GM18517 (cell line): ENCODE measurements around the gene TSHZ2.
"Not testable (repeated sequence)": the region's sequence is repeated elsewhere in the genome, so short reads cannot be mapped to it uniquely, and the experiment has no call there.

ENCODE experiments used
- ATAC-seq: cut with Tn5 transposase; IDR thresholded peaks from one replicate; pipeline ENCODE4 v1.9.1; 2021; ENCODE audit warnings: mild to moderate bottlenecking, moderate library complexity; ENCODE audit not compliant: unreplicated experiment

The TSHZ2 gene

DNA sequence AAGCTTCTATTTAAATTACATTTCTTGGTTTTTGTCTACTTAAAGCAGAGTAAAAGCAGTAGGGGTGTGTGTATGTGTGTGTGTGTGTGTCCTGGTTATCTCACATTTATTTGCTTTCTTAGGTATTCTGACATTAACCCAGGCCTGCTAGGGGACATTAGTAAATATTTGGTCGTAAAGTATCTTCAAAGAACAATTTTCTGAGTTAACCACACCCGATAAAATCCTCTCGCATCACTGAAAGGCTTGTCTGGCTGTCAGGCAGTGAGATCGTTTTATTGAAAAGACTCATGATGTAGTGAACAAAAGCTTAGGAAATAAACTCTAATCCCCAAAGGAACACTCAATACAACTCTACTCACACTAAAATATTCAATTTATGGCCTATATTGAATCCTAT is 543.6 kb downstream of the TSHZ2 start:
- no peak for ATAC-seq

DNA sequence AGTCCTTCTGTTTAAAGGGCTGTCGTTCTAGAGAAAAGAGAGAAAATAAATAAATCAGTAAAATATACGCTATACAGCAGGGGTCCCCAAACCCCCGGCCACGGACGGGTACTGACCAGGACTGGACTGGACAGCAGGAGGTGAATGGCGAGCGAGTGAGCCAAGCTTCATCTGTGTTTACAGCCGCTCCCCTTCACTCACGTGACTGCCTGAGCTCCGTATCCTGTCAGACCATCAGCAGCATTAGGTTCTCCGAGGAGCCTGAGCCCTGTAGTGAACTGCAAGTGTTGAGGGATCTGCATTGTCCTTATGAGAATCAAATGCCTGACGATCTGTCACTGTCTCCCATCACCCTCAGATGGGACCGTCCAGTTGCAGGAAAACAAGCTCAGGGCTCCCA is 545.0 kb downstream of the TSHZ2 start:
- ATAC-seq = no peak

DNA sequence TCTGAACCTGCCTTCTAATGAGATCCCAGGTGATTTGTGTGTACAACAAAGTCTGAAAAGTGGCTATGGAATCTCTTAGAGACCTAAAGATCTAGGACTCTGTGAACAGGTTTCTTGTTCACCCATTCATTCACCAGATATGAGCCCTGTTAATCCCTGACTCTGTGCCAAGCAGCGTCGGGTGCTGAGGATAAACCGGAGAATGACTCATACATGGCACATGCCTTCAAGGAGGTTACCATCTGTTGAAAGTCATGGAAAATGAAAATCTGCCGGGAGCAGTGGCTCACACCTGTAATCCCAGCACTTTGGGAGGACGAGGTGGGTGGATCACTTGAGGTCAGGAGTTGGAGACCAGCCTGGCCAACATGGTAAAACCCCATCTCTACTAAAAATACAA is 549.3 kb downstream of the TSHZ2 start:
- not testable (repeated sequence) for ATAC-seq

DNA sequence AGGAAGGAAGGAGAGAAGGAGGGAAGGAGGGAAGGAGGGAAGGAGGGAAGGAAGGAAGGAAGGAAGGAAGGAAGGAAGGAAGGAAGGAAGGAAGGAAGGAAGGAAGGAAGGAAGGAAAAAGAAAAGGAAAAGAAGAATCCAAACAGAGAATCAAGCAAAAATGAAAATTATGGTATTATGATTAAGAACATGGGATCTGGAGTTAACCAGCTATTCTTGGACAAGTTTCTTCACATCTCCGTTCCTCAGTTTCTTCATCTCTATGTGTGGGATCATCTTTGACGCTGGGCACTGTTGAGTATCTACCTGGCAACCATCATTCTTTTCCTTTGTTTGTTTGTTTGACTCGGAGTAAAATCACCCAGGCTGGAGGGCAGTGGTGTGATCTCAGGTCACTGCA is 549.9 kb downstream of the TSHZ2 start:
- ATAC-seq = no peak

DNA sequence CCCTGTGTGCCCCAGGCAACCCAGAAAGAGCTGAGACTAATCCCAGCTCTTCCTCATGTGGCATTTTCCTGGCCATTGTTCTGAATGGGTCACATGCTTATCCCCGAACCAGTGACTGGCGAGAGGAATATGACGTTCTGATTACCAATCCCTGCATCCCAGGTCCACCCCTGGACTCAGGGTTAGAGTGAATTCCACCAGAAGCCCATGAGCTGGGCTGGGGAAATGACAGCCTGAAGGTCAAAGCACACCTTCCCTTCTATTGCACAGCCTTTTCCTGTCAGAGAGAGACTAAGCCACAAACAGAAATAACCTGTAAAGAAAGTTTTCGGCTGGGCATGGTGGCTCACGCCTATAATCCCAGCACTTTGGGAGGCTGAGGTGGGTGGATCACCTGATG is 550.5 kb downstream of the TSHZ2 start:
- ATAC-seq = no peak

DNA sequence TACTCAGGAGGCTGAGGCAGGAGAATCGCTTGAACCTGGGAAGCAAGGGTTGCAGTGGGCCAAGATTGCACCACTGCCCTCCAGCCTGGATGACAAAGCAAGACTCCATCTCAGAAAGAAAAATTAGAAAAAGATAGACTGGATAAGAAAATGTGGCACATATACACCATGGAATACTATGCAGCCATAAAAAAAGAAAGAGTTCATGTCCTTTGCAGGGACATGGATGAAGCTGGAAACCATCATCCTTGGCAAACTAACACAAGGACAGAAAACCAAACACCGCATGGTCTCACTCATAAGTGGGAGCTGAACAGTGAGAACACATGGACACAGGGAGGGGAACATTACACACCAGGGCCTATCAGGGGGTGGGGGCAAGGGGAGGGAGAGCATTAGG is 551.5 kb downstream of the TSHZ2 start:
- not testable (repeated sequence) for ATAC-seq

DNA sequence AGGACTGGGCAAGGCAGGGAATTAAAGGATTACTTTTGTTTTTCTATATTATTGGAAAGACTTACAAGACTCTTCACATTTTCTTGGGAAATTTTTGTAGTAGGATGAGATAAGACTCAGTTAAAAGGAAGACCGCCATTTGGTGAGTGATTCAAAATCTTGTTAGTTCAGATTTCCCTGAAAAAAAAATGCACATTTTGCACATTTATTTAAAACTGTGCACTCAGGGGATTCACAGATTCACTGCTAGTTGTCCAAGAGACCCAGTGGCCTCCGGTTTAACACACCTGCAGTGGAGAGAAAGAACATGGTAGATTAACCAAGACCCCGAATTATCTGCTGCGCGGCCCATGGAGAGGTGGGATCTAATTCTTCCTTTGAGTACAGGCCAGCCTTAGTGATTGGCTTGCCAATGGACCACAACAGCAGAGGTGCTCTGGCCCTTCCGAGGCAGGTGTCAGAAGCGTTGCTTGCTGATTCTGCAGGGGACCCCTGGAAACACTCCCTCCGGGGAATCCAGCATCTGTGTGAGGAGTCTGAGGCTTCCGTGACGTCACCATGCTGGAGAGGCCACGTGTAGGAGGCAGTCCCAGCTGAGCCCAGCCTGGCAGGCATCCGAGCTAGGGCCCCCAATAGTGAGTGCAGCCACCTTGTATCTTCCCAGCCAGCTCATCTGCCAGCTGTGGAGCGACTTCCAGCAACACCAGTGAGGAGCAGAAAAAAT is 552.6 kb downstream of the TSHZ2 start:
- ATAC-seq = no peak

DNA sequence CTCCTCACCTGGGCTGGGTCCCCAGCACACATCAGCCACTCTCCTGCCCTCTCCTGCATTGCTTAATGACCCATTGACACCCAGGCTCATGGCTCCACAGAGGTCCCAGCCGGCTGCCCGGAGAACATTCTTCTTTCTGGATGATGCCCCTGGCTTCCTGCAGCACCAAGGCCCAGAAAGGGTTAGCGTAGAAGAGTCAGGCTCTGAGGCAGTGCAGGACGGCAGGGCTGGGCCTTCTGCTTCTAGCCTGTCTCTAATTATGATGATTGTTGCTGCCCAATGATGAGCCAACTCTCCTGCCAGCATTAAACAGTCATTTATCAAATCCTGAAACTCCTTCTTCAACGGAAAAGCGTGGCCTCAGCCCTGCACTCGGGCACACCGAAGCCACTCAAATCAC is 555.0 kb downstream of the TSHZ2 start:
- ATAC-seq = no peak

DNA sequence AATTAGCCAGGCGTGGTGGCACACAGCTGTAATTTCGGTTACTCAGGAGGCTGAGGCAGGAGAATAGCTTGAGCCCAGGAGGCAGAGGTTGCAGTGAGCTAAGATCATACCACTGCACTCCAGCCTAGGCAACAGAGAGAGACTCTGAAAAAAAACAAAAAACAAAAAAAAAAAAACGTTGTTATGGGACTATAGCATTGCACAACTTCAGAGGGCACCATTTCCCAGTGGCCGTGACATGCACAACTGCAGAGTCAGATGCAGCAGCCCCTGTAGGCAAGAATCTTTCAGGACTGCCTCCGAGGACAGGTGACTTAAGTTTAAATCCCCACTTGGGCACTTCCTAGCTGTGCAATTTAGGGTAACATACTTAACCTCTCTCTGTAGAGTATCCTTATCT is 557.5 kb downstream of the TSHZ2 start:
- ATAC-seq = no peak

DNA sequence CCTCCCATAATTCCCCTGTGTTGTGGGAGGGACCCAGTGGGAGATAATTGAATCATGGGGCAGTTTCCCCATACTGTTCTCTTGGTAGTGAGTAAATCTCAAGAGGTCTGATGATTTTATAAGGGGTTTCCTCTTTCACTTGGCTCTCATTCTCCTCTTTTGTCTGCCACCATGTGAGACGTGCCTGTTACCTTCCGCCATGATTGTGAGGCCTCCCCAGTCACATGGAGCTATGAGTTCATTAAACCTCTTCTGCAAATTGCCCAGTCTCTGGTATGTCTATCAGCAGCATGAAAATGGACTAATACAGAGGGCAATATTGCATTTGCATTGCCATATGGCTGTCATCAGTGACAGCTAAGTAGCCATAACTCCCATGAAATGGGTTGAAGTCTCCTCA is 558.3 kb downstream of the TSHZ2 start:
- ATAC-seq = no peak

DNA sequence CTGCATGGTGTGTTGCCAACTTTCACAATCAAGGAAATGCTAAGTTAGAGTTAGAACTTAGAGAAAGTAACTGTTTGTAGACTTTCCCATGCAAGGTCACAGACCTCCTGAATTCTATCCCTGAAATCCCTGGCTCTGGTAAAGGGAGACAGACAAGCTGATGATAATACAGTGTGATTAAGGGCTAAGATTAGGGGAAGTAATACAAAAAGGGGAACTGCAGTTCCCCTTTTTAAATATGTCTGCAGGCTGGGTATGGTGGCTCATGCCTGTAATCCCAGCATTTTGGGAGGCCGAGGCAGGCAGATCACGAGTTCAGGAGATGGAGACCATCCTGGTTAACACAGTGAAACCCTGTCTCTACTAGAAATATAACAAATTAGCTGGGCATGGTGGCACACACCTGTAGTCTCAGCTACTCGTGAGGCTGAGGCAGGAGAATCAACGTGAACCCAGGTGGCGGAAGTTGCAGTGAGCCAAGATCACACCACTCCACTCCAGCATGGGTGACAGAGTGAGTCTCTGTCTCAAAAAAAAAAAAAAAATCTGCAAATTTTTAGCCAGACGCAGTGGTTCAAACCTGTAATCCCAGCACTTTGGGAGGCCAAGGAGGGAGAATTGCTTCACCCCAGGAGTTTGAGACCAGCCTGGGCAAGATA is 560.6 kb downstream of the TSHZ2 start:
- not testable (repeated sequence) for ATAC-seq

DNA sequence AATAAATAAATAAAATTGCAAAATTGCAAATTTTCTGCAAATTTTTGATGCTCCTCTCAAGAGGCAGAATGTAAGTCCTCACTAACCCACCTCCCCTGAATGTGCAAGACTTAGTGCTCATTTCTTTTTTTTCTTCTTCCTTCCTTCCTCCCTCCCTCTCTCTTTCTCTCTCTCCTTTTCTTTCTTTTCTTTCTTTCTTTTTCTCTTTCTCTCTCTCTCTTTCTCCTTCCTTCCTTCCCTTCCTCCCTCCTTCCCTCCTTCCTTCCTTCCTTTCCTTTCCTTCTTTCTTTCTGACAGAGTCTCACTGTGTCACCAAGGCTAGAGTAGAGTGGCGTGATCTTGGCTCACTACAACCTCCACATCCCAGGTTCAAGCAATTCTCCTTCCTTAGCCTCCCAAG is 561.3 kb downstream of the TSHZ2 start:
- ATAC-seq = no peak

DNA sequence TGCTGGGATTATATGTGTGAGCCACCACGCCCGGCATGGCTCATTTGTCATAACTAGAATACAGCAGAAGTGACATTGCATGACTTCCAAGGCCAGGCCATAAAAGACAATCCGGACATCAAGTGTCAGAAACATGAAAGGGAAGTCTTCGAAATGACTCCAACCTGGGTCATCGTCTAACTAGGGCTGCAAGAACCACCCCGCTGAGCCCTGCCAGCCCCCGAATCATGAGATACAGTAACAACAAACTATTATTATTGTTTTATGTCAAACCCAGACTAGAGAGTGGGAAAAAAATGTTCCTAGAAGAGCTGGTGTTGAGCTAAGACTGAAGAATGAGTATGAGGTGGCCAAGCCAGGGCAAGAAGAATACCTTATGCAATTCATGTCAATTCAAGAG is 561.9 kb downstream of the TSHZ2 start:
- ATAC-seq = no peak

DNA sequence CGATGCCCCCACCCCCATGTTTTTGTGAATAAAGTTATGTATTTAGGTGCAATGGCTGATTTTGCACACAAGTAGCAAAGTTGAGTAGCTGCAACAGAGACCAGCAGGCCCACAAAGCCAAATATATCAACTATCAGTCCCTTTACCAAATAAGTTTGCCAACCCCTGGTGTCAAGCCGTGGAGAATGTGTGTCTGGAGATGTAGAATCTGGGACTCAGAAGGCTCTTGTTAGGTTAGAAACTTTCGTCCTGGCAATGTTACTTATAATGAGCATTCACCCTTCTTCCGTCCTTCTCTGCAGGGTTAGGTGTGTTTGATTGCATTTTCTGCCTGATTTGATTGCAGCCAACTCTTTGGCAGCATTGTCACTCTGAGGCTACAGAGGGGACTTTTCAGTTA is 563.7 kb downstream of the TSHZ2 start:
- ATAC-seq = no peak

DNA sequence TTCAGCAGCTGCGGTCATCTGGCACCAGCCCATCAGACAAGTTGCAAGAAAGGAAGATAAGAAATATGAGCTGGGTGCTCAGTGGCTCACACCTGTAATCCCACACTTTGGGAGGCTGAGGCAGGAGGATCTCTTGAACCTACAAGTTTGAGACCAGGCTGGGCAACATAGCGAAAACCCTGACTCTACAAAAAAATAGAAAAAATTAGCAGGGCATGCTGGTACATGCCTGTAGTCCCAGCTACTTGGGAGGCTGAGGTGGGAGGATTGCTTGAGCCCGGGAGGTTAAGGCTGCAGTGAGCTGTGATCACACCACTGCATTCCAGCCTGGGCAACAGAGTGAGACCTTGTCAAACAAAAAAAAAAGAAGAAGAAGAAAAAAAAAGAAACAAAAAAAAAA is 564.2 kb downstream of the TSHZ2 start:
- ATAC-seq = not testable (repeated sequence)

DNA sequence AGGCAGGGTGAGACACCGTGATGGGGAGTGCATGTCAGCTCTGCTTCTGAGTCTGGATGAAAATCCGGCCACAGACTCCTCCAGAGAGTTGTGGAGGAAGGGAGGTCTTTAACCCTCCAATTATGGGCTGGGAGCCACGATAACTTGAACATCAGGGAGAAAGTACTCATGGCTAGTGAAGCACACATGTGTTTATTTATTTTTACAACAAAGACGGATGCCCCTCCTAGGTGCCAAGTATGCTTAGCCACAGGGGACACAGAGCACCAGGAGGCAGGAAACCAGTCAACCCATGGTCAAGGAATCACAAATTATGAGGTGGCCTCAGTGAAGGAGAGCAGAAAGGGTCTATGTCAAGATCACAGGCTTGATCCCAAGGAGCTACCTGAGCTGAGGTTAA is 567.4 kb downstream of the TSHZ2 start:
- no peak for ATAC-seq
